D721Med (cell line): ENCODE data around the gene PRR4.

Experiments used
- DNase-seq: peaks from one replicate; pipeline ENCODE4 v3.0.0; 2011; ENCODE audit warnings: low spot score; ENCODE audit not compliant: insufficient read length
- FAIRE-seq: peaks from 2 replicates; lab custom pipeline; 2011; peaks lifted over from hg19 to GRCh38; lab: Jason Lieb, UNC
- CTCF ChIP-seq: IDR thresholded peaks from 2 replicates; pipeline ENCODE4 v1.5.1; 2012; ENCODE audit warnings: mild to moderate bottlenecking, control low read depth; ENCODE audit not compliant: insufficient read depth; ENCODE audit errors: missing control alignments

The PRR4 gene, protein sequence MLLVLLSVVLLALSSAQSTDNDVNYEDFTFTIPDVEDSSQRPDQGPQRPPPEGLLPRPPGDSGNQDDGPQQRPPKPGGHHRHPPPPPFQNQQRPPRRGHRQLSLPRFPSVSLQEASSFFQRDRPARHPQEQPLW

GRCh38 chr12:10849425-10849878, at the start of gene PRR4:
Gene PRR4 (minus strand): TSS chr12:10849475. CDS start chr12:10849437, 38 bp downstream.
- no peak for TF ChIP-seq CTCF
- FAIRE-seq (no peak), DNase-seq (no peak)

GRCh38 chr12:10896854-10897253, 47.6 kb upstream of the PRR4 start:
- FAIRE-seq (no peak), DNase-seq (no peak)
- TF ChIP-seq CTCF: no peak

DNA sequence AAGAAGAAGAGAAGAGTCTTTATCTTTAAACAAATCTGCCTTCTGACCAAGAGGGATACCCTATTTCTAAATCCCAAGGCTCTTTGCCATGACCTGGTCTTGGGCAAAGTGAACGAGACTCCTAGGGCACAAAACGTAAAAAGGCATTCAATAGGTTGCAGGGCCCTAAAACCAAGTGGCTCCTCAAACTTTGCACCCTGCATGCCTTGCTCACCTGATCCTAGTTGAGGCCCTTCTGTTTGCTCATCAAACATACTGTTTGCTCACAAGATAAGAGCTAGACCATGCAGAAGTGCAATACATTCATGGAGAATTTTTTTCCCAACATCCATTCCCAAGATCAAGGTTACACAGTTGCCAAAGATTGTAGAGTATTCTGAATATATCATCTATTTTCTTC, 42.7 kb upstream of the PRR4 start:
- no peak for DNase-seq
- TF ChIP-seq CTCF: no peak
- FAIRE-seq: no peak

DNA sequence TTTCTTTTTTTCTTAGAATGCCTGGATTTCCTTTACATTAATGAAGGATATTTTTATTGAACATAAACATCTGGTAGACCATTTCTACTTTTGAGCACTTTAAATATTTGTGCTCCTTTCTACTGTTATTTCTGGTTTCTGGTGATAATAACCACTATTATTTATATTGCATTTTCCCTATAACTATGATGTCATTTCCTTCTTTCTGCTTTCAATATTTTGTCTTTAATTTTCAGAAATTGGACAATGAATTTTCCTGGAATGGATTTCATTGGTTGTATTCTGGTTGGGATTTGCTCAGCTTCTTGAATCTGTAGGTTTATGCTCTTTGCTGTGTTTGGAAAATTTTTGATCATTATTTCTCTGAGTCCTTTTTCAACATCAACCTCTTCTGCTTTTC, 40.0 kb upstream of the PRR4 start:
- no peak for FAIRE-seq
- DNase-seq: no peak
- TF ChIP-seq CTCF: no peak

- FAIRE-seq (no peak), DNase-seq (no peak)
- no peak for TF ChIP-seq CTCF
Measured at GRCh38 chr12:10884086-10884725, 34.9 kb upstream of the PRR4 start, which contains the start of gene PRH1. Gene PRH1 (minus strand): TSS chr12:10884255. CDS start chr12:10884217, 38 bp downstream.

GRCh38 chr12:10873378-10873777, 24.1 kb upstream of the PRR4 start:
- TF ChIP-seq CTCF: no peak
- no peak for FAIRE-seq
- DNase-seq: no peak

- DNase-seq (no peak), FAIRE-seq (no peak)
- TF ChIP-seq CTCF: no peak
Measured at GRCh38 chr12:10867381-10867780, 18.1 kb upstream of the PRR4 start.
